ENCODE measurements around the gene TRAF7. TPM values are rescaled to one million over a fixed set of nuclear protein-coding genes. Genes with fewer than 3 reads are reported as not detected.

Gene TRAF7
- total RNA-seq, 4 donors from 2014 or later: 36.3 to 70.1 (median 56.3) TPM

DNA sequence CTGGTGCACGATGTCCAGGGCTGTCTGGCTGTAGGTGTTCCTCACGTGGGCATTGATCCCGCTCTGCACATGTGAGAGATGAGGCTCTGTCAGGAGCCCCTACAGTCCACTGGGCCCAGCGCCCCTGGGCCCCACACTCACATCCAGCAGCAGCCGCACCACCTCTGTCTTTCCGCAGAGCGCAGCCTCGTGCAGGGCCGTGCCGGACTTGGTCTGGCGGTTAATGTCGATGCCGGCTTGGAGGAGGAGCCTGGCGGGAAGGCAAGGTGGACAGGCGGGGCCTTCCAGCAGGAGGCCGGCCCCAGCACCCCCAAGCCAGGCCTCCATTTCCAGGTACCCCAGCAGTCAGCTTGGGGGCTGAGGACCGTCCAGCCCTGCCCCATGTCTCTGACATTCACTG, 31.6 kb downstream of the TRAF7 start:
- TF ChIP-seq POLR2A (IDR thresholded peaks at IDR 0.05) (no peak), CTCF (IDR thresholded peaks at IDR 0.05) (no peak), POLR2AphosphoS5 (IDR thresholded peaks at IDR 0.05) (no peak), EP300 (IDR thresholded peaks at IDR 0.05) (no peak)
- 80% methylated on average over 1 of the region's 17 CpGs; no CpG with 5 or more reads in 1 of the 2 donors for WGBS, 2 donors (ENCODE audit: low coverage in 1 of 2)
- H3K9me3 ChIP-seq: no peaks in the 10 kb centered on the region
- no peak overlapping the region for H3K4me3 ChIP-seq
- no peaks in the 10 kb centered on the region for H3K27me3 ChIP-seq
- H3K4me1 ChIP-seq: no peaks in the 10 kb centered on the region
- no peak overlapping the region for H3K27ac ChIP-seq
- no peaks in the 10 kb centered on the region for H3K36me3 ChIP-seq
- no peak for ATAC-seq

- 87% methylated on average over 3 of the region's 8 CpGs; no CpG with 5 or more reads in 1 of the 2 donors for WGBS, 2 donors (ENCODE audit: low coverage in 1 of 2)
- Histone ChIP-seq H3K36me3 (no peaks in the 10 kb centered on the region), H3K4me1 (no peaks in the 10 kb centered on the region), H3K4me3 (no peak overlapping the region), H3K9me3 (no peaks in the 10 kb centered on the region), H3K27ac (no peak overlapping the region), H3K27me3 (peaks cover 11% of the 10 kb centered on the region)
- TF ChIP-seq POLR2A (IDR thresholded peaks at IDR 0.05) (no peak), POLR2AphosphoS5 (IDR thresholded peaks at IDR 0.05) (no peak), CTCF (IDR thresholded peaks at IDR 0.05) (no peak), EP300 (IDR thresholded peaks at IDR 0.05) (no peak)
- no peak for ATAC-seq
Measured at GRCh38 chr16:2188395-2188794, 32.8 kb downstream of the TRAF7 start.

DNA sequence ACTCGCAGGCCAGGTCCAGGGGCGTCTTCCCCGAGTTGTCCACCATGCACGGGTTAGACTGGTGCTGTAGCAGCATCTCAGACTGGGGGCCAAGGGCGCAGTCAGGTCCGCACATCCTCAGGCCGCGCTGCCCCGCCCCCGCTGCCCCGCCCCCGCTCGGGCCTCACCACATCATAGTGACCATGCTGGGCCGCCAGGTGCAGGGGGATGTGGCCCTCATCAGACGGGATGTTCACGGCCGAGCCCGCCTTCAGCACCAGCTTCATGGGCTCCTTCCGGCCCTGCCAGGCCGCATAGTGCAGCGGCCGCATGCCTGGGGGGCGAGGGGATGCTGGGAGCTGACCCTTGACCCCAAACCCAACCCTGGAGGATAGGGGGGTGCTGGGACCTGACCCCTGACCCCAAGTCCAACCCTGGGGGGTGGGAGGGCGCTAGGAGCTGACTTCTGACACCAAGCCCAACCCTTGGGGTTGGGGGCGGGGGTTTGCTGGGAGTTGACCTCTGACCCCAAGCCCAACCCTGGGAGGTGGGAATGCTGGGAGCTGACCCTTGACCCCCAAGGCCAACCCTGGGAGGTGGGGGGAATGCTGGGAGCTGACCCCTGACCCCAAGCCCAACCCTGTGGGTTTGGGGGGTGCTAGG, 33.8 kb downstream of the TRAF7 start:
- Histone ChIP-seq H3K9me3 (no peaks in the 10 kb centered on the region), H3K27ac (no peak overlapping the region), H3K4me1 (no peaks in the 10 kb centered on the region), H3K27me3 (peaks cover 21% of the 10 kb centered on the region), H3K36me3 (no peaks in the 10 kb centered on the region), H3K4me3 (no peak overlapping the region)
- WGBS, 2 donors (ENCODE audit: low coverage in 1 of 2): no CpG with 5 or more reads among the region's 25 CpGs
- TF ChIP-seq POLR2AphosphoS5 (IDR thresholded peaks at IDR 0.05) (no peak), EP300 (IDR thresholded peaks at IDR 0.05) (no peak), CTCF (IDR thresholded peaks at IDR 0.05) (no peak), POLR2A (IDR thresholded peaks at IDR 0.05) (no peak)
- no peak for ATAC-seq

DNA sequence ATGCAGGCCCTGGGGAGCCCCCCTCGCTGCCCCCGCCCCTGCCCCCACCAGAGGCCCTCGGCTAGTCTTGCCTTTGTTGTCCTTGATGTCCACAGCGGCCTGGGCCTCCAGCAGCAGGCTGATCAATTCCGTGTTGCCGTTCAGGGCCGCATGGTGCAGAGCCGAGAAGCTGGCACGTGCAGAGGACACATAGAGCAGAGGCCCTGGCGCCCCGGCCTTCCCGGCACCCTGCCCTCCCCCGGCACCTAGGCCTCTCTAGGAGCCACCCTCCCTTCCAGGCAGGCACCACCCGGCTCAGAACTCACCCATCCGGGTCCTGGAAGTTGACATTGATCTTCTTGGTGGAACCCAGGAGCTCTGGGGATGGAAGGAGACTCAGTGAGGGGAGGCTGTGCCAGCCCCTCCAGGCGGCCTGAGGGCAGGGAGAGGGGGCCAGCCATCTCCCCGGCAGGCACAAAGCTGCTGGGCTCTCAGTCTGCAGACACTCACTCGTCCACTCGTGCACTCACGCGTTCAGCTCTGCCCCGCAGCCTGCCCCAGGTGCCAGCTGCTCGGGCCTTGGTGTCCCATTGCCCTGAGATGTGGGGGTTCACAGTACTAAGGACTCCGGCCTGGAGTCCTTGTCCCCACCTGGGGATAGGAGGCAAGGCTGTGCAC, 34.5 kb downstream of the TRAF7 start:
- no CpG with 5 or more reads among the region's 24 CpGs for WGBS, 2 donors (ENCODE audit: low coverage in 1 of 2)
- no peaks in the 10 kb centered on the region for H3K36me3 ChIP-seq
- ATAC-seq: no peak

More for the DNA sequence above, 34.5 kb downstream of the TRAF7 start:
- no peak for TF ChIP-seq POLR2AphosphoS5 (IDR thresholded peaks at IDR 0.05)
- TF ChIP-seq POLR2A (IDR thresholded peaks at IDR 0.05): no peak
- no peak for TF ChIP-seq EP300 (IDR thresholded peaks at IDR 0.05)
- no peak for TF ChIP-seq CTCF (IDR thresholded peaks at IDR 0.05)
- Histone ChIP-seq H3K4me3 (no peak overlapping the region), H3K4me1 (peaks cover 0 to 3% (median 0%) of the 10 kb centered on the region in 3 donors), H3K27me3 (peaks cover 29% of the 10 kb centered on the region), H3K27ac (no peak overlapping the region), H3K9me3 (no peaks in the 10 kb centered on the region)
